Measurements from ENCODE around the gene FGFR2.

Gene FGFR2

DNA sequence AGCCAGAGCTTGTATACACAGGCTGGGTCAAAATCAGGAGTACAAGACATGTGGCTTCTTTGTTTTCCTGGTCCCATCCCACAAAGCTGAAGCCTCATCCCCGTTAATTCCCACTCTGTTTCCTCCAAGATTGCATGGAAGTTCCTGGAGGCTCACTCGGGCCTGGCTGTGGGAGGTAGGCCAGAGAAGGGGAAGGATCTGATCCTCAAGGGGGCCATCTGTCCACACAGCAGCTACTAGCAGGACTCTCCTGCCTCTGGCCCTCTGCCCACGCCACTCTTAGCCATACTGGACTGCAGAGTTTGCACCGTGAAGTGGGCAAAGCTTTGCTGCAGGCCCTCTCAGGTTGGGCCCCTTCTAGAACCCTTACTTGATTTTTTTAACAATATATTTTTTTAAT, 160.6 kb downstream of the FGFR2 start:
- no peak for DNase-seq (ENCODE audit: low read depth)
- H3K4me3 ChIP-seq (ENCODE audit: control insufficient read depth, low read depth, low read length), result no peak overlapping the region
- TF ChIP-seq, protein P1, sequence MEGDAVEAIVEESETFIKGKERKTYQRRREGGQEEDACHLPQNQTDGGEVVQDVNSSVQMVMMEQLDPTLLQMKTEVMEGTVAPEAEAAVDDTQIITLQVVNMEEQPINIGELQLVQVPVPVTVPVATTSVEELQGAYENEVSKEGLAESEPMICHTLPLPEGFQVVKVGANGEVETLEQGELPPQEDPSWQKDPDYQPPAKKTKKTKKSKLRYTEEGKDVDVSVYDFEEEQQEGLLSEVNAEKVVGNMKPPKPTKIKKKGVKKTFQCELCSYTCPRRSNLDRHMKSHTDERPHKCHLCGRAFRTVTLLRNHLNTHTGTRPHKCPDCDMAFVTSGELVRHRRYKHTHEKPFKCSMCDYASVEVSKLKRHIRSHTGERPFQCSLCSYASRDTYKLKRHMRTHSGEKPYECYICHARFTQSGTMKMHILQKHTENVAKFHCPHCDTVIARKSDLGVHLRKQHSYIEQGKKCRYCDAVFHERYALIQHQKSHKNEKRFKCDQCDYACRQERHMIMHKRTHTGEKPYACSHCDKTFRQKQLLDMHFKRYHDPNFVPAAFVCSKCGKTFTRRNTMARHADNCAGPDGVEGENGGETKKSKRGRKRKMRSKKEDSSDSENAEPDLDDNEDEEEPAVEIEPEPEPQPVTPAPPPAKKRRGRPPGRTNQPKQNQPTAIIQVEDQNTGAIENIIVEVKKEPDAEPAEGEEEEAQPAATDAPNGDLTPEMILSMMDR (conservative IDR thresholded peaks at IDR 0.05; ENCODE audit: control insufficient read depth, insufficient read depth, low read depth, low read length), result no peak

DNA sequence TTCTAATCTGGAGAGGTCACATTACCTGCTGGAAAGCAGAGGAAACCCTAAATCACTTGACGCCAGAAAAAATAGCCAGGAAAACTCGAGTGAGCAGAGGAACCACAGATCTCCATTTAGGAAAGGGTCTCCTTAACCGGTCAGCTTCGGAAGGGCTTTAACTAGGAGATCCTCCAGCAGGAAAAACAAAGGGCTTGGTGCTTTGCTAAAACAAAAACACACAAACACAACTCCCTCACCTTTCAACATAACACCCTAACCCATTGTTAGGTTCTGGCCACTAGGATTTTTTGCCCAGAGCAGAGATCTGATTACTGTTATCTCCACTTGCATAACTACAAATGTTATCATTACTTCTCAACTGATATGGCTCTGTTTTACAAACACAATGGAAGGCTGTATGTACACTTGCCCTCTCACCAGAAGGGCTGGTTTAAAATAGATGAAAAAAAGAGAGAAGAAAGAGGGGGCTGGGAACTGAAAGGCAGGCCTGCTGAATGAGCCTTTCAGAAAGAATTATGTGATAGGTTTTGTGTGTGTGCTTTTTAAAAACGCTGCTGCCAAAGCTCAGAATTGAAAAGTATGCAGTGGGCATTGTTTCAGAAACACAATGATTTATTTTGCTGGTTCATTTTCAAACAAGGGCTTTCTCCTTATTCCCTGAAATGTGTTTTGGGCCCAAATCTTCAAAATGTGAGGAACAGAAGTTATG, 161.5 kb downstream of the FGFR2 start:
- no peak for DNase-seq (ENCODE audit: low read depth)
- H3K4me3 ChIP-seq (ENCODE audit: control insufficient read depth, low read depth, low read length), result no peak overlapping the region
- TF ChIP-seq, protein P1 (conservative IDR thresholded peaks at IDR 0.05; ENCODE audit: control insufficient read depth, insufficient read depth, low read depth, low read length), result no peak

DNA sequence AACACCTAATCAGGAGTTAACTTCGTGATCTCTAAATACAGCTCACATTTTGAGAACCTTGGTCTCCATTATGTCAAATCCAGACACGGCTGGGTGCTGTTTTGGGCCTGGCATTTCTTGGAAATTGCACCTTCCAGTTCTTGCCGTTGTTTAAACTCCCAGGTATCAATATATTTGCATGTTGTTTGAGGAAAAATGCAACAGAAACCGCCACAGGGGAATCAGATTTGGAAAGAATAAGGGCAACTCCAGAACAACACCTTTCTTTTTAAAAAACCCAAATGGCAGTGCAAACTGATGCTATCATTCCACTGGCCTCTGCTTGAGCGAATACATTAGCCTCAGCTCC, 162.0 kb downstream of the FGFR2 start:
- DNase-seq (ENCODE audit: low read depth), result no peak
- H3K4me3 ChIP-seq (ENCODE audit: control insufficient read depth, low read depth, low read length), result no peak overlapping the region
- TF ChIP-seq, protein P1 (conservative IDR thresholded peaks at IDR 0.05; ENCODE audit: control insufficient read depth, insufficient read depth, low read depth, low read length), result no peak

DNA sequence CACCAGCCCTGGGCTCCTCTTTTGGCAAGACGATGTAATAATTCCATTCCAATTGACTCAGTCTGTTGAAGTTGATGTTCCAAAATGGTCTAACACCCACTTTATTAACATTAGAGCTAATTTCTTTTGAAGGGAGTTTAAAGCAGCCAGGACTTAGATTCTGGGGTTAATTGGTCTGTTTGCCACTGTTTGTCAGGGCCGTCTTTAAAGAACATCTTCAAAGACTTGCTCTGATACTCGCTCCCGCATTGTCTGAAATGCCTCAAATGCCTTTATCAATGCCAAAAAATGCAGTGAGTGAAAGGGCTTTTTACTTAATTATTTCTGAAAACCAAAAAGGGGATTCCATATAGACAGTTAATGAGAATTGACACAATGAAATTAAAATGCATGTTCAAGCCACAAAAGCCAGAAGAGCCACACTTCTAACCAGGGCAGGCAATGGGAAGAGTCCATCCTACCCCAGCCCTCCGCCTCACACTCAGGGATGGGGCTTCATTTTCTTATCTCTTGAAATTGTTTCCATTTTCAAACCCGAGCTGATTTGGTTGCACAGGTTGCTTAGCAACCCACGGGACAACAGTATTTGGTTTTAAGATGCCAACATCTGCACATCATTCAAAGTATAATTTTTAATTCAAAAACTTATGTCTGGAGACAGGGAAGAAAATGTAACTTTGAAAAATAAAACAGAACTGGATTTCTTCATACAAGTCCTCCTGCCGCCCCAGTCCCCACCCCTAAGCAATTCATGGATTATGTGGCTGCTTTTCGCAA, 163.0 kb downstream of the FGFR2 start:
- TF ChIP-seq, protein P1 (conservative IDR thresholded peaks at IDR 0.05; ENCODE audit: control insufficient read depth, insufficient read depth, low read depth, low read length), result no peak
- no peak overlapping the region for H3K4me3 ChIP-seq (ENCODE audit: control insufficient read depth, low read depth, low read length)
- no peak for DNase-seq (ENCODE audit: low read depth)

DNA sequence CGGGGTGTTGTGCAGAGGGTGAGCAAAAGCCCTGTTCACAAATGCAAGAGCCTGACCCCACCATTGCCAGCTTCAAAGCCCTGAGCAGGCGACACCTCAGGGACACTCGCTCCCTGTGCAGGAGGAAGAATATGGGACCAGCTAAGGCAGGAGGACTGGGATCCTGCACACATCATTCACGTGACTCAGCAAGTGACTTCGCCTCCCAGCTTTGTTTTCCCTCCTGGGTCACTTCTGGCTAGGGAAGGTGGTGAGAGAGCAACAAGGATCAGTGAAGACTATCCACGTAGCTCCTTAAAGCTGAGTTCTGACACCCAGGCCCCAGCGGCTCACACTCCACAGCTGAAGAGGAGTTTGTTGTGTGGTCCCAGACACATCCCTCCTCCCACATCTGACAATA, 164.3 kb downstream of the FGFR2 start:
- no peak for DNase-seq (ENCODE audit: low read depth)
- TF ChIP-seq, protein P1 (conservative IDR thresholded peaks at IDR 0.05; ENCODE audit: control insufficient read depth, insufficient read depth, low read depth, low read length), result no peak
- no peak overlapping the region for H3K4me3 ChIP-seq (ENCODE audit: control insufficient read depth, low read depth, low read length)

DNA sequence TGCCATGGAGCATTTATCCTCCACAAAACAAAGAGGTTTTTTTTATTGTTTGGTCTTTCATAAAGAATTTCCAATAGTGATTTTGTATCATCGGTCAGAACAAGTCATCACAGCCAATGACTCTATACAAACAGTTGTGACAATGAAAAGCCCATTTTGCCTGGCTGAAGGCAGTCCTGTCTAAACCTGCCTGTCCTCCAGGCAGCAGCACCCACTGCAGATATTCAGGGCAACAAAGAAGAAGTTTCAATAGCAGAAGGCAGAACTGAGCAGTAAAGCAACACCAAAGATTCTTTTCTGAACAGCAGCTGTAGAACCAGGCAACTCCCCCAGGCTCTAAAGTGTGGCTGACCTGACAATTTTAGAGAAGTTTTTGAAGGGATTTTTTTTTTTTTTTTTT, 169.4 kb downstream of the FGFR2 start:
- H3K4me3 ChIP-seq (ENCODE audit: control insufficient read depth, low read depth, low read length), result no peak overlapping the region
- no peak for DNase-seq (ENCODE audit: low read depth)
- TF ChIP-seq, protein P1 (conservative IDR thresholded peaks at IDR 0.05; ENCODE audit: control insufficient read depth, insufficient read depth, low read depth, low read length), result no peak

Data from fibroblast of mammary gland (primary cell).